DOHH2 (cell line): ENCODE results near the gene ZDHHC19.
"Not testable (repeated sequence)": the region's sequence is repeated elsewhere in the genome, so short reads cannot be mapped to it uniquely, and the experiment has no call there.

ENCODE experiments used
- H3F3A ChIP-seq: fragments of 200-600 bp; sonication (generic), shearing (Covaris generic); 2 replicates; pipeline ENCODE4 v1.6.0; 2016; ENCODE audit warnings: antibody characterized with exemption, mild to moderate bottlenecking; ENCODE audit not compliant: control insufficient read depth, insufficient read depth
- H3K27ac ChIP-seq: fragments of 200-600 bp; sonication (generic); 2 replicates; pipeline ENCODE4 v1.5.1; 2014; ENCODE audit warnings: low read depth, mild to moderate bottlenecking, low read length, moderate library complexity
- H3K27me3 ChIP-seq: fragments of 200-600 bp; sonication (generic); 2 replicates; pipeline ENCODE4 v1.6.1; 2014; ENCODE audit warnings: mild to moderate bottlenecking, low read length, mixed read lengths; ENCODE audit not compliant: control insufficient read depth
- H3K36me3 ChIP-seq: fragments of 200-600 bp; sonication (generic); 2 replicates; pipeline ENCODE4 v1.6.1; 2014; ENCODE audit warnings: mild to moderate bottlenecking, low read length, moderate library complexity, mixed read lengths; ENCODE audit not compliant: control insufficient read depth
- H3K4me1 ChIP-seq: fragments of 200-600 bp; sonication (generic); 2 replicates; pipeline ENCODE4 v1.6.1; 2014; ENCODE audit warnings: mild to moderate bottlenecking, low read length, mixed read lengths; ENCODE audit not compliant: control insufficient read depth
- H3K4me2 ChIP-seq: fragments of 200-600 bp; sonication (generic); 2 replicates; pipeline ENCODE4 v1.6.0; 2014; ENCODE audit warnings: mild to moderate bottlenecking, low read length, moderate library complexity
- H3K4me3 ChIP-seq: fragments of 200-600 bp; sonication (generic); 2 replicates; pipeline ENCODE4 v1.5.1; 2014; ENCODE audit warnings: mild to moderate bottlenecking, low read length, mixed read lengths
- H3K79me2 ChIP-seq: fragments of 200-600 bp; sonication (generic); 2 replicates; pipeline ENCODE4 v1.6.1; 2014; ENCODE audit warnings: mild to moderate bottlenecking, low read length, mixed read lengths; ENCODE audit not compliant: control insufficient read depth
- H3K9me2 ChIP-seq: fragments of 200-600 bp; sonication (generic); replicated peaks from 2 replicates; pipeline ENCODE4 v1.6.1; 2014; ENCODE audit warnings: mild to moderate bottlenecking, low read length, mixed read lengths; ENCODE audit not compliant: control insufficient read depth
- H3K9me3 ChIP-seq: fragments of 200-600 bp; sonication (generic); 2 replicates; pipeline ENCODE4 v1.6.1; 2014; ENCODE audit warnings: antibody characterized with exemption, low read length, mixed read lengths; ENCODE audit not compliant: control insufficient read depth, insufficient read depth
- H4K20me1 ChIP-seq: fragments of 200-600 bp; sonication (generic); 2 replicates; pipeline ENCODE4 v1.6.0; 2014; ENCODE audit warnings: low read depth, mild to moderate bottlenecking, antibody characterized with exemption, low read length, moderate library complexity; ENCODE audit not compliant: control insufficient read depth, insufficient read depth
- CTCF ChIP-seq: fragments of 200-600 bp; sonication (generic); IDR thresholded peaks from one replicate; pipeline ENCODE4 v1.5.1; 2014; ENCODE audit warnings: antibody characterized with exemption, mild to moderate bottlenecking, low read depth, low read length; ENCODE audit not compliant: poor library complexity, severe bottlenecking
- EZH2phosphoT487 ChIP-seq: fragments of 200-600 bp; sonication (generic); IDR thresholded peaks from 2 replicates; pipeline ENCODE4 v1.6.1; 2017; ENCODE audit warnings: borderline replicate concordance, mild to moderate bottlenecking, antibody characterized with exemption, low read length, moderate library complexity, mixed read lengths

Gene ZDHHC19

GRCh38 chr3:196207833-196208607 lies 3.2 kb downstream of the ZDHHC19 start:
- H3K9me2 ChIP-seq = no peaks in the 10 kb centered on the region
- no peaks in the 10 kb centered on the region for H3K79me2 ChIP-seq
- H3K4me2 ChIP-seq = peak overlapping the region; percentile 68
- H3K36me3 ChIP-seq = no peaks in the 10 kb centered on the region
- no peaks in the 10 kb centered on the region for H3K9me3 ChIP-seq
- H3F3A ChIP-seq = peaks cover 5% of the 10 kb centered on the region
- H4K20me1 ChIP-seq = no peaks in the 10 kb centered on the region
- peaks cover 18% of the 10 kb centered on the region for H3K4me1 ChIP-seq
- peak overlapping the region; percentile 64 for H3K4me3 ChIP-seq
- peaks cover 5% of the 10 kb centered on the region; the same call in 1 of the 2 replicates for H3K27me3 ChIP-seq
- no peak for TF ChIP-seq EZH2phosphoT487
- TF ChIP-seq CTCF = no peak
- no peak overlapping the region for H3K27ac ChIP-seq

GRCh38 chr3:196207159-196207832 lies 3.9 kb downstream of the ZDHHC19 start:
- H3K4me3 ChIP-seq = no peak overlapping the region
- no peak overlapping the region for H3K4me2 ChIP-seq

GRCh38 chr3:196205442-196206205 lies 5.6 kb downstream of the ZDHHC19 start:
- not testable (repeated sequence) for H3K27ac ChIP-seq, H3F3A ChIP-seq, H3K27me3 ChIP-seq, H3K9me3 ChIP-seq, H3K4me3 ChIP-seq, H3K9me2 ChIP-seq, H3K36me3 ChIP-seq, H3K4me2 ChIP-seq, H4K20me1 ChIP-seq, H3K79me2 ChIP-seq
- peaks cover 18% of the 10 kb centered on the region for H3K4me1 ChIP-seq

More at GRCh38 chr3:196207159-196207832, 3.9 kb downstream of the ZDHHC19 start:
- H4K20me1 ChIP-seq = no peaks in the 10 kb centered on the region
- H3K4me1 ChIP-seq = peaks cover 18% of the 10 kb centered on the region
- peaks cover 5% of the 10 kb centered on the region; the same call in 1 of the 2 replicates for H3K27me3 ChIP-seq
- H3K27ac ChIP-seq = no peak overlapping the region
- no peaks in the 10 kb centered on the region for H3K36me3 ChIP-seq
- H3K9me2 ChIP-seq = no peaks in the 10 kb centered on the region
- H3K79me2 ChIP-seq = no peaks in the 10 kb centered on the region
- peaks cover 5% of the 10 kb centered on the region for H3F3A ChIP-seq
- TF ChIP-seq CTCF (no peak), EZH2phosphoT487 (no peak)
- H3K9me3 ChIP-seq = no peaks in the 10 kb centered on the region
